HepG2 (cell line): ENCODE results near the gene LYPD6B. TPM values are rescaled to one million over a fixed set of nuclear protein-coding genes. Genes with fewer than 3 reads are reported as not detected.

Source experiments
- ATAC-seq: fragments of 200-7000 bp; cut with Tn5 transposase; 3 replicates; pipeline ENCODE4 v1.9.1; 2020; ENCODE audit warnings: mild to moderate bottlenecking, moderate library complexity
- BruUV-seq: library from RNA; stranded (reverse); fragments of 400-500 nt; replicated peaks from 2 replicates; lab custom pipeline; 2021; lab: Mats Ljungman, UMichigan
- CTCF ChIA-PET: fragments of 300-600 bp; formaldehyde crosslinking; extraction: SDS; loops from one replicate; lab custom pipeline; 2021; ENCODE audit warnings: low total read pairs, inconsistent platforms, low intra/inter-chr PET ratio; lab: Yijun Ruan, JAX
- POLR2A ChIA-PET: fragments of 350-600 bp; sonication (Branson Sonifier 250); formaldehyde crosslinking; loops from one replicate; lab custom pipeline; 2020; ENCODE audit warnings: antibody characterized with exemption, inconsistent platforms; lab: Yijun Ruan, JAX
- DNase-seq: peaks from one replicate; pipeline ENCODE4 v3.0.0-alpha.2; 2015; ENCODE audit warnings: low spot score
- FAIRE-seq: peaks from 3 replicates; lab custom pipeline; 2011; peaks lifted over from hg19 to GRCh38; lab: Jason Lieb, UNC
- H2AFZ ChIP-seq: one replicate; pipeline ENCODE4 v1.6.1; 2011; ENCODE audit warnings: low read length, inconsistent platforms
- H3K27ac ChIP-seq: fragments of 300-600 bp; 3 replicates; pipeline ENCODE4 v1.8.0; 2011; ENCODE audit warnings: mixed run types, mild to moderate bottlenecking, mixed read lengths, low read length, inconsistent platforms; ENCODE audit not compliant: insufficient read depth; ENCODE audit errors: extremely low read length
- H3K27me3 ChIP-seq, 2 experiments: fragments of 200-600 bp in 1 of 2; 2 replicates in 1 of 2; 3 replicates in 1 of 2; pipeline versions ENCODE4 v1.6.0 to v1.8.0; 2011; ENCODE audit warnings: low read length in 2 of 2, mild to moderate bottlenecking in 2 of 2, moderate library complexity in 2 of 2, inconsistent platforms in 1 of 2; ENCODE audit not compliant: insufficient read depth in 2 of 2, control insufficient read depth in 1 of 2
- H3K36me3 ChIP-seq, 2 experiments: fragments of 200-600 bp in 1 of 2; replicated peaks in 1 of 2; 2 replicates in 1 of 2; 3 replicates in 1 of 2; pipeline versions ENCODE4 v1.5.1 to v1.8.0; 2011; ENCODE audit warnings: low read length in 2 of 2, inconsistent platforms in 1 of 2; ENCODE audit not compliant: insufficient read depth in 2 of 2, control insufficient read depth in 1 of 2
- H3K4me1 ChIP-seq: 2 replicates; pipeline ENCODE4 v1.5.1; 2012; ENCODE audit warnings: low read length, inconsistent platforms; ENCODE audit not compliant: insufficient read depth
- H3K4me2 ChIP-seq: 2 replicates; pipeline ENCODE4 v1.6.0; 2011; ENCODE audit warnings: low read depth, low read length, inconsistent platforms
- H3K4me3 ChIP-seq, 3 experiments: fragments of 200-600 bp in 1 of 3; sonication (generic), shearing (Covaris generic) in 1 of 3; replicated peaks in 1 of 3; 2 replicates each; pipeline ENCODE4 v1.5.1; 2011 to 2016; ENCODE audit warnings: low read length in 3 of 3, inconsistent platforms in 2 of 3, low read depth in 2 of 3, mild to moderate bottlenecking in 2 of 3, control low read depth in 1 of 3, mixed read lengths in 1 of 3; ENCODE audit not compliant: insufficient read depth in 1 of 3
- H3K79me2 ChIP-seq: one replicate; pipeline ENCODE4 v1.6.1; 2011; ENCODE audit warnings: low read length, inconsistent platforms; ENCODE audit not compliant: insufficient read depth
- H3K9ac ChIP-seq: 2 replicates; pipeline ENCODE4 v1.6.0; 2011; ENCODE audit warnings: mild to moderate bottlenecking, low read depth, low read length, inconsistent platforms; ENCODE audit not compliant: insufficient read depth
- H3K9me3 ChIP-seq: 2 replicates; pipeline ENCODE4 v1.5.1; 2012; ENCODE audit warnings: mild to moderate bottlenecking, low read length
- H4K20me1 ChIP-seq: 2 replicates; pipeline ENCODE4 v1.6.0; 2011; ENCODE audit warnings: inconsistent platforms, mild to moderate bottlenecking, low read length, moderate library complexity; ENCODE audit not compliant: insufficient read depth
- CHCHD3 ChIP-seq: sonication (generic); formaldehyde crosslinking; IDR thresholded peaks from 2 replicates; pipeline ENCODE4 v1.8.0; 2022; ENCODE audit warnings: mild to moderate bottlenecking, missing genetic modification reagents, moderate library complexity
- CREB1 ChIP-seq, 2 experiments: fragments of 450-650 bp in 1 of 2; IDR thresholded peaks; 2 replicates each; pipeline ENCODE4 v1.6.1; 2016 to 2017; ENCODE audit warnings: control low read depth in 1 of 2, mild to moderate bottlenecking in 1 of 2, missing compliant biosample characterization in 1 of 2, missing genetic modification characterization in 1 of 2
- CREM ChIP-seq, 2 experiments: sonication (generic) in 1 of 2; formaldehyde crosslinking in 1 of 2; IDR thresholded peaks; 2 replicates each; pipeline versions ENCODE4 v1.4.0 to v1.6.1; 2016 to 2020; ENCODE audit warnings: antibody characterized with exemption in 1 of 2, mild to moderate bottlenecking in 1 of 2, missing genetic modification reagents in 1 of 2
- ETV5 ChIP-seq: IDR thresholded peaks from 2 replicates; pipeline ENCODE4 v1.6.1; 2018; ENCODE audit warnings: missing biosample characterization, missing genetic modification reagents, inconsistent platforms, borderline replicate concordance
- FOXO1 ChIP-seq: sonication (generic); formaldehyde crosslinking; IDR thresholded peaks from 2 replicates; pipeline ENCODE4 v1.4.0; 2020; ENCODE audit warnings: missing genetic modification reagents
- KLF15 ChIP-seq: sonication (generic); formaldehyde crosslinking; IDR thresholded peaks from 2 replicates; pipeline ENCODE4 v1.8.1; 2023; ENCODE audit warnings: borderline replicate concordance, mild to moderate bottlenecking, inconsistent platforms, missing genetic modification reagents, mixed read lengths
- MED13 ChIP-seq: sonication (generic); formaldehyde crosslinking; IDR thresholded peaks from 2 replicates; pipeline ENCODE4 v1.5.0; 2020; ENCODE audit warnings: missing genetic modification reagents
- MIER2 ChIP-seq: IDR thresholded peaks from 2 replicates; pipeline ENCODE4 v1.6.1; 2016; ENCODE audit warnings: missing biosample characterization, missing genetic modification reagents
- NPAS2 ChIP-seq: sonication (generic); formaldehyde crosslinking; IDR thresholded peaks from 2 replicates; pipeline ENCODE4 v1.8.0; 2022; ENCODE audit warnings: mild to moderate bottlenecking, missing genetic modification reagents, borderline replicate concordance
- SKI ChIP-seq: fragments of 450-650 bp; IDR thresholded peaks from one replicate; pipeline ENCODE4 v1.6.1; 2018; ENCODE audit warnings: mild to moderate bottlenecking; ENCODE audit not compliant: partially characterized antibody
- ZNF225 ChIP-seq: sonication (generic); formaldehyde crosslinking; IDR thresholded peaks from 2 replicates; pipeline ENCODE4 v1.4.0; 2020; ENCODE audit warnings: mild to moderate bottlenecking, missing genetic modification reagents
- ZNF34 ChIP-seq: sonication (generic); formaldehyde crosslinking; IDR thresholded peaks from 2 replicates; pipeline ENCODE4 v1.4.0; 2020; ENCODE audit warnings: mild to moderate bottlenecking, missing genetic modification reagents, borderline replicate concordance
- ZNF660 ChIP-seq: sonication (generic); formaldehyde crosslinking; IDR thresholded peaks from 2 replicates; pipeline ENCODE4 v1.5.1; 2020; ENCODE audit warnings: mild to moderate bottlenecking, low read depth, missing genetic modification reagents, borderline replicate concordance
- ZNF766 ChIP-seq: sonication (generic); formaldehyde crosslinking; IDR thresholded peaks from 2 replicates; pipeline ENCODE4 v1.5.0; 2020; ENCODE audit warnings: missing genetic modification reagents, borderline replicate concordance
- ZNF772 ChIP-seq: sonication (generic); formaldehyde crosslinking; IDR thresholded peaks from 2 replicates; pipeline ENCODE4 v1.5.0; 2020; ENCODE audit warnings: mild to moderate bottlenecking, missing genetic modification reagents
- ZSCAN30 ChIP-seq: sonication (generic); formaldehyde crosslinking; IDR thresholded peaks from 2 replicates; pipeline ENCODE4 v1.5.0; 2020; ENCODE audit warnings: mild to moderate bottlenecking, missing genetic modification reagents
- WGBS: methylation state at CpG from one replicate; pipeline ENCODE4 v1.1.6; 2017; ENCODE audit warnings: low lambda C conversion rate; 5-methylcytosine and 5-hydroxymethylcytosine counted together
- in situ Hi-C: cut with HindIII; loops from 2 replicates; pipeline ENCODE4 v1.10.0; 2017; ENCODE audit warnings: low pct_unique_long_range_greater_than_20kb; ENCODE audit not compliant: extremely low pct_ligation_motif_present
- intact Hi-C: fragments of 100-400 bp; cut with micrococcal nuclease; formaldehyde crosslinking; loops from one replicate; pipeline ENCODE4 v1.10.0; 2022; ENCODE audit not compliant: unreplicated experiment
- polyA plus RNA-seq, 8 experiments: library from polyadenylated mRNA; depleted of rRNA in 3 of 8; stranded (reverse) in 7 of 8; unstranded in 1 of 8; fragments of >200 nt; fragmentation: Illumina TruSeq in 4 of 8; extraction: Trizol in 4 of 8; gene quantifications; 2 replicates each; pipeline versions ENCODE4 v1.2.1 to v1.2.3, GENCODE V29; 2011 to 2016; ENCODE audit warnings: low read depth in 4 of 8, missing spikeins in 1 of 8, mixed read lengths in 1 of 8; ENCODE audit not compliant: insufficient read depth in 1 of 8
- total RNA-seq, 5 experiments: library from RNA; depleted of rRNA; stranded (reverse); fragments of >200 nt; fragmentation: Illumina TruSeq; extraction: Trizol; gene quantifications; 2 replicates each; pipeline ENCODE4 v1.2.3, GENCODE V29; 2016; ENCODE audit warnings: low read depth in 1 of 5
- TF ChIP-seq, protein P1 (sequence below): sonication (generic); formaldehyde crosslinking; IDR thresholded peaks from 2 replicates; pipeline ENCODE4 v1.4.0; 2020; ENCODE audit warnings: missing genetic modification reagents, borderline replicate concordance

LYPD6B gene
- total and polyA plus RNA-seq, 2 of the 13 experiments (the other 11 are each of a cell fraction or from before 2014, with no cell fraction given): not detected

DNA sequence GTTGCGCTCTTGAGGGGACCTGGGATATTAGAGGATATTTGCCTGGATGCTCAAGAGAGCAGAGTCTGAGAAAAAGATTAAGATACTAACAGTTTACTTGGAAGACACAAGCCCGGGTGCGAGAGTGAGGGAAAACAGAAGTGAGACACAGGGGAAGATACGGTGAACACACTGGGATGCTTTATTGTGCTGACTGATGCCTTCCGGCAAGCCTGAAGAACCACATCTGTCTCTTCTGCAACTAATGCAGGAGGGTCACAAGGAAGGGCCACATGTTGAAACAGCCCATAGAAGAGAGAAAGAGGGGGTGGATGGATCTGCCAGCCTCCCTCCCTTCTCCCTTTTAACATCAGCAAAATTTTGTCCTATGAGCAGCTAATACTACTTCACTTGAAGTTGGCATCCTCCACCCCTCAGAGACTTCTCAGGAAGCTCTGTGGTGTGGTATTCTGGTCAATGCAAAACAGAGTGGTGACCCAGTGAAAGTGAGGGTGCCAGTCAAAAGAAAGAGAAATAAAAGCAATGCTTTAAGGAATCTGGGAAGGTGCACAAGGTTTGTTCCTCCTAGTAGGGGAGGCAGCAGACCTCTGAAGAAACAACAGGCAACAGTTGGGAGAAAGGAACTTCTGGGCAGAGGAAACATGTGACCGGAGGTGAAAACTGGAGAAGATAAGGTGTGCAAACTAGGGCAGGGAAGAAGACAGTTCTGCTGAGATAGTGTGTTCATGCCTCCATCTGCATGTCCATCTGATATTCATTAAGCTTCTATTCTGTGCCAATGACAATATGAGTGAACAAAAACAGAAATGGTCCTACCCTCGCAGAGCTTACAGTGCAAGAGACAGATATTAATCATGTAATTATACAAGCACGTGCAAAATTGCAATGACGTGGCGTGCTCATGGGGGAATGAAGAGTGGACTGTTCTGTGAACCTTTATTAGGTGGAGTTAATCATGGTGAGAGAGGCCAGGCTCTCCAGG is 107.1 kb downstream of the LYPD6B start:
- TF ChIP-seq MIER2: no peak
- peak; percentile 34; the same call in 1 of the 2 replicates for TF ChIP-seq CREB1 (IDR thresholded peaks at IDR 0.05)
- no peak for TF ChIP-seq CREB1 (CRISPR knock-in tag; IDR thresholded peaks at IDR 0.05)
- Histone ChIP-seq H4K20me1 (no peaks in the 10 kb centered on the region), H3K4me3 (no peak overlapping the region), H3K4me2 (no peak overlapping the region), H3K79me2 (no peaks in the 10 kb centered on the region), H3K27me3 (0 out of 5 replicates have a peak, but pooled peaks cover 0 to 7% of the 10 kb centered on the region in 2 experiments), H3K27ac (no peak overlapping the region), H3K9me3 (no peaks in the 10 kb centered on the region), H2AFZ (no peak overlapping the region), H3K36me3 (no peaks in the 10 kb centered on the region), H3K4me1 (no peaks in the 10 kb centered on the region), H3K9ac (no peak overlapping the region)
- DNase-seq: no peak
- ChIA-PET POLR2A (no interaction called here), CTCF (no interaction called here)
- no peak for FAIRE-seq
- intact Hi-C loops: no loop called here
- 18% methylated on average over 10 of the region's 10 CpGs for WGBS
- no TSS peak for BruUV-seq
- ATAC-seq: no peak
- in situ Hi-C loops: no loop called here

DNA sequence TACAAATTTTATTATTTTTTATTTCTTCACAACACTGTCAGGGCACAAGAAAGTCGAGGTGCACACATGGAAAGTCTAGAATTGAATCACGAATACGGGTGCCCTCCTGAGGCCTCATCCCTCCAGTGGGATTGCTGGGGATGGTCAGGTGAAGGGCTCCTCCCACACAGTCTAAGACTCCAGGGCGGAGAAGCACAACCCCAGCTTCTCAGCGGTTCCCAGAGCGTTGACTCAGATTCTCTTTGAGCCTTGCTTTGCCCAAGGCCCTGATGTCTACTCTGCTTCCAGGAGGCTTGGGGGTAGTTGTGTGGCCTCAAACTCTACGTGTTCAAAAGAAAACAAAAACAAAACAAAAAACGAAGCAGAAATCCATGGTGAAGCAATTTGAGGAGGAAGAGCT is 108.4 kb downstream of the LYPD6B start:
- in situ Hi-C loops: no loop called here
- no peak overlapping the region for H3K9ac ChIP-seq
- no peaks in the 10 kb centered on the region for H4K20me1 ChIP-seq
- DNase-seq (no peak), ATAC-seq (no peak), FAIRE-seq (no peak)
- no peaks in the 10 kb centered on the region for H3K9me3 ChIP-seq
- H3K4me1 ChIP-seq: no peaks in the 10 kb centered on the region
- WGBS: 7% methylated on average over 8 of the region's 8 CpGs
- POLR2A ChIA-PET: no interaction called here
- no peak overlapping the region for H3K4me3 ChIP-seq
- no TSS peak for BruUV-seq
- H3K4me2 ChIP-seq: no peak overlapping the region
- no peaks in the 10 kb centered on the region for H3K36me3 ChIP-seq
- CTCF ChIA-PET: no interaction called here
- H3K79me2 ChIP-seq: no peaks in the 10 kb centered on the region
- H3K27ac ChIP-seq: no peak overlapping the region
- H3K27me3 ChIP-seq: 0 out of 5 replicates have a peak, but pooled peaks cover 0 to 7% of the 10 kb centered on the region in 2 experiments
- intact Hi-C loops: no loop called here
- H2AFZ ChIP-seq: no peak overlapping the region
- no peak for TF ChIP-seq ZNF34 (CRISPR knock-in tag)
- TF ChIP-seq, protein P1, sequence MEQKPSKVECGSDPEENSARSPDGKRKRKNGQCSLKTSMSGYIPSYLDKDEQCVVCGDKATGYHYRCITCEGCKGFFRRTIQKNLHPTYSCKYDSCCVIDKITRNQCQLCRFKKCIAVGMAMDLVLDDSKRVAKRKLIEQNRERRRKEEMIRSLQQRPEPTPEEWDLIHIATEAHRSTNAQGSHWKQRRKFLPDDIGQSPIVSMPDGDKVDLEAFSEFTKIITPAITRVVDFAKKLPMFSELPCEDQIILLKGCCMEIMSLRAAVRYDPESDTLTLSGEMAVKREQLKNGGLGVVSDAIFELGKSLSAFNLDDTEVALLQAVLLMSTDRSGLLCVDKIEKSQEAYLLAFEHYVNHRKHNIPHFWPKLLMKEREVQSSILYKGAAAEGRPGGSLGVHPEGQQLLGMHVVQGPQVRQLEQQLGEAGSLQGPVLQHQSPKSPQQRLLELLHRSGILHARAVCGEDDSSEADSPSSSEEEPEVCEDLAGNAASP (CRISPR knock-in tag): no peak
- TF ChIP-seq MED13 (CRISPR knock-in tag): no peak
- no peak for TF ChIP-seq ZNF225
- no peak for TF ChIP-seq ZNF766 (CRISPR knock-in tag)
- TF ChIP-seq KLF15 (CRISPR knock-in tag): no peak
- no peak for TF ChIP-seq CHCHD3 (CRISPR knock-in tag)
- no peak for TF ChIP-seq CREM (IDR thresholded peaks at IDR 0.05)
- no peak for TF ChIP-seq CREM (CRISPR knock-in tag; IDR thresholded peaks at IDR 0.05)
- TF ChIP-seq ZNF772 (CRISPR knock-in tag): no peak
- no peak for TF ChIP-seq NPAS2 (CRISPR knock-in tag)
- TF ChIP-seq ZSCAN30 (CRISPR knock-in tag): no peak
- no peak for TF ChIP-seq SKI
- no peak for TF ChIP-seq ZNF660
- TF ChIP-seq ETV5 (CRISPR knock-in tag): no peak
- no peak for TF ChIP-seq FOXO1 (CRISPR knock-in tag)
